ENCODE results near the gene CDH26.

DNA sequence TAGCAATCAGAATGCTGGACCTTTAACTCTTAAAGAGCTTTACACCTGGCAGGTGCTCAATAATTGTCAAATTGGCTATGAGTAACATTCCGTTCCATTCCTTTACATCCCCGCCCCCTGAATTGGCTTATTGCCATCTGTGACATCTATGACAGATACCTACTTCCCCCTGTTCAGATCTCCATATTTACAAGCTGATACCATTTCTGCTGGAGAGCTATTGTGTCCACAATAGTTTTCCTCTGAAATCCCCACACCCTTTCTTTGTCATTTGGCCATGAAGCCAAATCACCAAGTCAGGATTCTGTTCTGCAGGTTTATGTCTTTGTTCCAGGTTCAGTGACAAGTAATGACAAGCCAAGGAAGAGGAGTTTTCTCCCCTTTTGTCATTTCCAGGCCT lies 3.2 kb downstream of the CDH26 start:
- TF ChIP-seq, protein P1, sequence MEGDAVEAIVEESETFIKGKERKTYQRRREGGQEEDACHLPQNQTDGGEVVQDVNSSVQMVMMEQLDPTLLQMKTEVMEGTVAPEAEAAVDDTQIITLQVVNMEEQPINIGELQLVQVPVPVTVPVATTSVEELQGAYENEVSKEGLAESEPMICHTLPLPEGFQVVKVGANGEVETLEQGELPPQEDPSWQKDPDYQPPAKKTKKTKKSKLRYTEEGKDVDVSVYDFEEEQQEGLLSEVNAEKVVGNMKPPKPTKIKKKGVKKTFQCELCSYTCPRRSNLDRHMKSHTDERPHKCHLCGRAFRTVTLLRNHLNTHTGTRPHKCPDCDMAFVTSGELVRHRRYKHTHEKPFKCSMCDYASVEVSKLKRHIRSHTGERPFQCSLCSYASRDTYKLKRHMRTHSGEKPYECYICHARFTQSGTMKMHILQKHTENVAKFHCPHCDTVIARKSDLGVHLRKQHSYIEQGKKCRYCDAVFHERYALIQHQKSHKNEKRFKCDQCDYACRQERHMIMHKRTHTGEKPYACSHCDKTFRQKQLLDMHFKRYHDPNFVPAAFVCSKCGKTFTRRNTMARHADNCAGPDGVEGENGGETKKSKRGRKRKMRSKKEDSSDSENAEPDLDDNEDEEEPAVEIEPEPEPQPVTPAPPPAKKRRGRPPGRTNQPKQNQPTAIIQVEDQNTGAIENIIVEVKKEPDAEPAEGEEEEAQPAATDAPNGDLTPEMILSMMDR (IDR thresholded peaks at IDR 0.05; ENCODE audit: extremely low read depth in 1 of 2, insufficient read depth in 1 of 2, low read depth in 1 of 2, low read length in 2 of 2) = no peak
- TF ChIP-seq POLR2A (IDR thresholded peaks at IDR 0.05; ENCODE audit: low read depth, low read length) = no peak
- TF ChIP-seq, protein P2, sequence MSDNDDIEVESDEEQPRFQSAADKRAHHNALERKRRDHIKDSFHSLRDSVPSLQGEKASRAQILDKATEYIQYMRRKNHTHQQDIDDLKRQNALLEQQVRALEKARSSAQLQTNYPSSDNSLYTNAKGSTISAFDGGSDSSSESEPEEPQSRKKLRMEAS (IDR thresholded peaks at IDR 0.05; ENCODE audit: insufficient read depth, insufficient read length) = no peak

Data from endothelial cell of umbilical vein (primary cell).